HepG2 (cell line): ENCODE results near the gene NCBP3. TPM values are rescaled to one million over a fixed set of nuclear protein-coding genes. Genes with fewer than 3 reads are reported as not detected.
A peak's percentile ranks its signal among the peaks of the same experiment; 100 is the strongest.

Source experiments
- EEA1 ChIP-seq: sonication (generic); formaldehyde crosslinking; IDR thresholded peaks from 2 replicates; pipeline ENCODE4 v1.5.1; 2020; ENCODE audit warnings: mild to moderate bottlenecking, missing genetic modification reagents, borderline replicate concordance
- EZH2 ChIP-seq: conservative IDR thresholded peaks from 2 replicates; pipeline ENCODE4 v1.6.1; 2012; ENCODE audit warnings: mild to moderate bottlenecking, low read depth, low read length, moderate library complexity
- GATA4 ChIP-seq: sonication (generic); IDR thresholded peaks from 2 replicates; pipeline ENCODE4 v1.6.1; 2016; ENCODE audit warnings: antibody characterized with exemption, low read depth, borderline replicate concordance
- HDAC6 ChIP-seq: fragments of 200-600 bp; sonication (generic); IDR thresholded peaks from 2 replicates; pipeline ENCODE4 v1.7.0; 2017; ENCODE audit warnings: mild to moderate bottlenecking, antibody characterized with exemption, low read length, low read depth
- KDM5A ChIP-seq: fragments of 200-600 bp; sonication (generic); IDR thresholded peaks from 2 replicates; pipeline ENCODE4 v1.7.0; 2018; ENCODE audit warnings: antibody characterized with exemption, mild to moderate bottlenecking, low read length, borderline replicate concordance
- NR2F1 ChIP-seq, 2 experiments: fragments of 450-650 bp in 1 of 2; formaldehyde crosslinking in 1 of 2; IDR thresholded peaks; 2 replicates each; pipeline versions ENCODE4 v1.5.0 to v1.6.1; 2016 to 2020; ENCODE audit warnings: mild to moderate bottlenecking in 1 of 2, missing compliant biosample characterization in 1 of 2, missing genetic modification reagents in 1 of 2, moderate library complexity in 1 of 2
- TCF7 ChIP-seq: sonication (generic); IDR thresholded peaks from 2 replicates; pipeline ENCODE4 v1.6.1; 2016; ENCODE audit warnings: antibody characterized with exemption, low read depth
- TOPORS ChIP-seq: sonication (generic); formaldehyde crosslinking; IDR thresholded peaks from 2 replicates; pipeline ENCODE4 v1.8.0; 2023; ENCODE audit warnings: mild to moderate bottlenecking, missing genetic modification reagents
- TSC22D2 ChIP-seq: sonication (generic); formaldehyde crosslinking; IDR thresholded peaks from 2 replicates; pipeline ENCODE4 v1.5.1; 2020; ENCODE audit warnings: missing genetic modification reagents, mild to moderate bottlenecking, borderline replicate concordance
- ZNF282 ChIP-seq: fragments of 450-650 bp; IDR thresholded peaks from 2 replicates; pipeline ENCODE4 v1.6.1; 2018; ENCODE audit not compliant: partially characterized antibody
- ZNF543 ChIP-seq: sonication (generic); formaldehyde crosslinking; IDR thresholded peaks from 2 replicates; pipeline ENCODE4 v1.4.0; 2020; ENCODE audit warnings: mild to moderate bottlenecking, missing genetic modification reagents
- ZNF619 ChIP-seq: sonication (generic); formaldehyde crosslinking; IDR thresholded peaks from 2 replicates; pipeline ENCODE4 v1.4.0; 2020; ENCODE audit warnings: mild to moderate bottlenecking, missing genetic modification reagents
- ZNF670 ChIP-seq: sonication (generic); formaldehyde crosslinking; IDR thresholded peaks from 2 replicates; pipeline ENCODE4 v1.8.0; 2022; ENCODE audit warnings: mild to moderate bottlenecking, missing genetic modification reagents, borderline replicate concordance
- ZNF800 ChIP-seq: sonication (generic); formaldehyde crosslinking; IDR thresholded peaks from 2 replicates; pipeline ENCODE4 v1.4.0; 2020; ENCODE audit warnings: missing genetic modification reagents
- polyA plus RNA-seq, 8 experiments: library from polyadenylated mRNA; depleted of rRNA in 3 of 8; stranded (reverse) in 7 of 8; unstranded in 1 of 8; fragments of >200 nt; fragmentation: Illumina TruSeq in 4 of 8; extraction: Trizol in 4 of 8; gene quantifications; 2 replicates each; pipeline versions ENCODE4 v1.2.1 to v1.2.3, GENCODE V29; 2011 to 2016; ENCODE audit warnings: low read depth in 4 of 8, missing spikeins in 1 of 8, mixed read lengths in 1 of 8; ENCODE audit not compliant: insufficient read depth in 1 of 8
- total RNA-seq, 5 experiments: library from RNA; depleted of rRNA; stranded (reverse); fragments of >200 nt; fragmentation: Illumina TruSeq; extraction: Trizol; gene quantifications; 2 replicates each; pipeline ENCODE4 v1.2.3, GENCODE V29; 2016; ENCODE audit warnings: low read depth in 1 of 5
- TF ChIP-seq, protein P1 (sequence below): sonication (generic); formaldehyde crosslinking; IDR thresholded peaks from 2 replicates; pipeline ENCODE4 v1.4.0; 2020; ENCODE audit warnings: missing genetic modification reagents, mild to moderate bottlenecking, borderline replicate concordance
- TF ChIP-seq, protein P2 (sequence below): sonication (generic); formaldehyde crosslinking; IDR thresholded peaks from 2 replicates; pipeline ENCODE4 v1.5.1; 2020; ENCODE audit warnings: missing genetic modification reagents, mild to moderate bottlenecking, borderline replicate concordance
- TF ChIP-seq, protein P3 (sequence below): sonication (generic); formaldehyde crosslinking; IDR thresholded peaks from 2 replicates; pipeline ENCODE4 v1.4.0; 2020; ENCODE audit warnings: mild to moderate bottlenecking, missing genetic modification reagents
- TF ChIP-seq, protein P4 (sequence below): sonication (generic); formaldehyde crosslinking; IDR thresholded peaks from 2 replicates; pipeline ENCODE4 v1.8.0; 2022; ENCODE audit warnings: missing genetic modification reagents, mild to moderate bottlenecking, moderate library complexity, borderline replicate concordance
- TF ChIP-seq, protein P5 (sequence below): sonication (generic); formaldehyde crosslinking; IDR thresholded peaks from 2 replicates; pipeline ENCODE4 v1.8.0; 2022; ENCODE audit warnings: missing genetic modification reagents, low read depth, mild to moderate bottlenecking, borderline replicate concordance

The NCBP3 gene
- total and polyA plus RNA-seq, 2 of the 13 experiments (the other 11 are each of a cell fraction or from before 2014, with no cell fraction given) = 19.5 to 24.8 TPM

- TF ChIP-seq, protein P1, sequence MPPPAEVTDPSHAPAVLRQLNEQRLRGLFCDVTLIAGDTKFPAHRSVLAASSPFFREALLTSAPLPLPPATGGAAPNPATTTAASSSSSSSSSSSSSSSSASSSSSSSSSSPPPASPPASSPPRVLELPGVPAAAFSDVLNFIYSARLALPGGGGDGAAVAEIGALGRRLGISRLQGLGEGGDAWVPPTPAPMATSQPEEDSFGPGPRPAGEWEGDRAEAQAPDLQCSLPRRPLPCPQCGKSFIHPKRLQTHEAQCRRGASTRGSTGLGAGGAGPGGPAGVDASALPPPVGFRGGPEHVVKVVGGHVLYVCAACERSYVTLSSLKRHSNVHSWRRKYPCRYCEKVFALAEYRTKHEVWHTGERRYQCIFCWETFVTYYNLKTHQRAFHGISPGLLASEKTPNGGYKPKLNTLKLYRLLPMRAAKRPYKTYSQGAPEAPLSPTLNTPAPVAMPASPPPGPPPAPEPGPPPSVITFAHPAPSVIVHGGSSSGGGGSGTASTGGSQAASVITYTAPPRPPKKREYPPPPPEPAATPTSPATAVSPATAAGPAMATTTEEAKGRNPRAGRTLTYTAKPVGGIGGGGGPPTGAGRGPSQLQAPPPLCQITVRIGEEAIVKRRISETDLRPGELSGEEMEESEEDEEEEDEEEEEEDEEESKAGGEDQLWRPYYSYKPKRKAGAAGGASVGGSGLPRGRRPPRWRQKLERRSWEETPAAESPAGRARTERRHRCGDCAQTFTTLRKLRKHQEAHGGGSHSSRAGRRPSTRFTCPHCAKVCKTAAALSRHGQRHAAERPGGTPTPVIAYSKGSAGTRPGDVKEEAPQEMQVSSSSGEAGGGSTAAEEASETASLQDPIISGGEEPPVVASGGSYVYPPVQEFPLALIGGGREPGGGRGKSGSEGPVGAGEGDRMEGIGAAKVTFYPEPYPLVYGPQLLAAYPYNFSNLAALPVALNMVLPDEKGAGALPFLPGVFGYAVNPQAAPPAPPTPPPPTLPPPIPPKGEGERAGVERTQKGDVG (CRISPR knock-in tag) = peak; percentile 38; the same call in 1 of the 2 replicates
- TF ChIP-seq EEA1 (CRISPR knock-in tag) (no peak), NR2F1 (CRISPR knock-in tag; IDR thresholded peaks at IDR 0.05) (no peak), EZH2 (no peak), TOPORS (CRISPR knock-in tag) (0 out of 2 replicates have a peak, but pooled peaks have one; percentile 35), TSC22D2 (CRISPR knock-in tag) (no peak), TCF7 (no peak), ZNF543 (CRISPR knock-in tag) (no peak), KDM5A (no peak), ZNF800 (CRISPR knock-in tag) (no peak), GATA4 (no peak), ZNF282 (no peak), HDAC6 (no peak), ZNF619 (CRISPR knock-in tag) (peak; percentile 19; the same call in 1 of the 2 replicates), ZNF670 (CRISPR knock-in tag) (no peak)
- TF ChIP-seq, protein P2, sequence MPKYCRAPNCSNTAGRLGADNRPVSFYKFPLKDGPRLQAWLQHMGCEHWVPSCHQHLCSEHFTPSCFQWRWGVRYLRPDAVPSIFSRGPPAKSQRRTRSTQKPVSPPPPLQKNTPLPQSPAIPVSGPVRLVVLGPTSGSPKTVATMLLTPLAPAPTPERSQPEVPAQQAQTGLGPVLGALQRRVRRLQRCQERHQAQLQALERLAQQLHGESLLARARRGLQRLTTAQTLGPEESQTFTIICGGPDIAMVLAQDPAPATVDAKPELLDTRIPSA (CRISPR knock-in tag) = no peak
- TF ChIP-seq, protein P3, sequence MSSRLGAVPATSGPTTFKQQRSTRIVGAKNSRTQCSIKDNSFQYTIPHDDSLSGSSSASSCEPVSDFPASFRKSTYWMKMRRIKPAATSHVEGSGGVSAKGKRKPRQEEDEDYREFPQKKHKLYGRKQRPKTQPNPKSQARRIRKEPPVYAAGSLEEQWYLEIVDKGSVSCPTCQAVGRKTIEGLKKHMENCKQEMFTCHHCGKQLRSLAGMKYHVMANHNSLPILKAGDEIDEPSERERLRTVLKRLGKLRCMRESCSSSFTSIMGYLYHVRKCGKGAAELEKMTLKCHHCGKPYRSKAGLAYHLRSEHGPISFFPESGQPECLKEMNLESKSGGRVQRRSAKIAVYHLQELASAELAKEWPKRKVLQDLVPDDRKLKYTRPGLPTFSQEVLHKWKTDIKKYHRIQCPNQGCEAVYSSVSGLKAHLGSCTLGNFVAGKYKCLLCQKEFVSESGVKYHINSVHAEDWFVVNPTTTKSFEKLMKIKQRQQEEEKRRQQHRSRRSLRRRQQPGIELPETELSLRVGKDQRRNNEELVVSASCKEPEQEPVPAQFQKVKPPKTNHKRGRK (CRISPR knock-in tag) = 0 out of 2 replicates have a peak, but pooled peaks have one; percentile 30
- TF ChIP-seq, protein P4, sequence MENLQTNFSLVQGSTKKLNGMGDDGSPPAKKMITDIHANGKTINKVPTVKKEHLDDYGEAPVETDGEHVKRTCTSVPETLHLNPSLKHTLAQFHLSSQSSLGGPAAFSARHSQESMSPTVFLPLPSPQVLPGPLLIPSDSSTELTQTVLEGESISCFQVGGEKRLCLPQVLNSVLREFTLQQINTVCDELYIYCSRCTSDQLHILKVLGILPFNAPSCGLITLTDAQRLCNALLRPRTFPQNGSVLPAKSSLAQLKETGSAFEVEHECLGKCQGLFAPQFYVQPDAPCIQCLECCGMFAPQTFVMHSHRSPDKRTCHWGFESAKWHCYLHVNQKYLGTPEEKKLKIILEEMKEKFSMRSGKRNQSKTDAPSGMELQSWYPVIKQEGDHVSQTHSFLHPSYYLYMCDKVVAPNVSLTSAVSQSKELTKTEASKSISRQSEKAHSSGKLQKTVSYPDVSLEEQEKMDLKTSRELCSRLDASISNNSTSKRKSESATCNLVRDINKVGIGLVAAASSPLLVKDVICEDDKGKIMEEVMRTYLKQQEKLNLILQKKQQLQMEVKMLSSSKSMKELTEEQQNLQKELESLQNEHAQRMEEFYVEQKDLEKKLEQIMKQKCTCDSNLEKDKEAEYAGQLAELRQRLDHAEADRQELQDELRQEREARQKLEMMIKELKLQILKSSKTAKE (CRISPR knock-in tag) = no peak
- TF ChIP-seq, protein P5, sequence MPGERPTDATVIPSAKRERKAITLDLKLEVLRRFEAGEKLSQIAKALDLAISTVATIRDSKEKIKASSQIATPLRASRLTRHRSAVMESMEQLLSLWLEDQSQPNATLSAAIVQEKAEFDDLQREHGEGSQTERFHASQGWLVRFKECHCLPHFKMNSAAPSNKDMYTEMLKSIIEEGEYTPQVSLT = no peak
Measured at GRCh38 chr17:3801347-3801746, 44.7 kb downstream of the NCBP3 start (continued).
